HG03571 (cell line): ENCODE results near the gene HOXB4.

ENCODE experiments used
- ATAC-seq: cut with Tn5 transposase; IDR thresholded peaks from one replicate; pipeline ENCODE4 v1.9.1; 2021; ENCODE audit not compliant: unreplicated experiment

HOXB4 gene

DNA sequence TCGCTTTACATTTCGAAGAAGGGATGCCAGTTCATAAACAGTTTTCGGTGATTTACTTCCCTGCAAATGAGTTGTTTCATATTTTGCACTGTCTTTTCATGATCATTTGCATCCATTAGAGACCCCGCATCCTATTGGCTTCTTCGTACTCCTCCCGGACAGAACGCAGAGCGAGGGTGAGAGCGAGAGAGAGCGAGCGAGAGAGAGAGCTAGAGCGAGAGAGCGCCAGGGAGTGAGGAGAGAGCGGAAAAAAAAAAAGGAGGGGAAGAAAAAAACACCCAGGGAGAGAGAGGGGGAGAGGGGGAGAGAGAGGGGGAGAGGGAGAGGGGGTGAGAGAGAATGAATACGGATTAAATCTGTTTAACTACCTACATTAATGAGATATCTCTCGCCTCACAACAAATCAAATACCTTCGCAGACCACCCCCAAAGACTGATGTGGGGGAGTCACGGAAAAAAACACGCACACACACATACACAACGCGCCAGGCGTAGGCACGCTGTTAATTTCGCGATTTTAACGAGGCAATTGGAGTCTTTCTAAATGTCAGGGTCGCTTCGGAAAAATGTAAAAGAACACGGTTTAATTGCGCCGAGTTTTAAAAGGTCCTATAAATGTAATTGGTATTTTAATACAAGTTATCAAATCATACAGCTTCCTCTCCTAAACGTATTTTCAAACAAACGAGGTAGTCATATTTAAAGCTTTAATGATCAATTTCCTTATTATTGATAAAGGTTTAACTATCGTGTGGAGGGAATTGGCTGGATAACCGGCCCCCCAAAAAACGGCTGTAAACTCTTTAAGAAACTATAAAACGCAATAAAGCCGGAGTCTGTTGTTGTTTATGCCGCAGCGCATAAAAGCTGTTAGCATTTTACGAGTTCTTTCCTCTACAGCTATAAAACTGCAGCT is 37.2 kb upstream of the HOXB4 start, which contains the start of gene HOXB8:
HOXB8 (minus strand) TSS at position 246 of the 916 bp plus-strand sequence. CDS start 588 bp downstream, outside the sequence.
- ATAC-seq, result no peak

DNA sequence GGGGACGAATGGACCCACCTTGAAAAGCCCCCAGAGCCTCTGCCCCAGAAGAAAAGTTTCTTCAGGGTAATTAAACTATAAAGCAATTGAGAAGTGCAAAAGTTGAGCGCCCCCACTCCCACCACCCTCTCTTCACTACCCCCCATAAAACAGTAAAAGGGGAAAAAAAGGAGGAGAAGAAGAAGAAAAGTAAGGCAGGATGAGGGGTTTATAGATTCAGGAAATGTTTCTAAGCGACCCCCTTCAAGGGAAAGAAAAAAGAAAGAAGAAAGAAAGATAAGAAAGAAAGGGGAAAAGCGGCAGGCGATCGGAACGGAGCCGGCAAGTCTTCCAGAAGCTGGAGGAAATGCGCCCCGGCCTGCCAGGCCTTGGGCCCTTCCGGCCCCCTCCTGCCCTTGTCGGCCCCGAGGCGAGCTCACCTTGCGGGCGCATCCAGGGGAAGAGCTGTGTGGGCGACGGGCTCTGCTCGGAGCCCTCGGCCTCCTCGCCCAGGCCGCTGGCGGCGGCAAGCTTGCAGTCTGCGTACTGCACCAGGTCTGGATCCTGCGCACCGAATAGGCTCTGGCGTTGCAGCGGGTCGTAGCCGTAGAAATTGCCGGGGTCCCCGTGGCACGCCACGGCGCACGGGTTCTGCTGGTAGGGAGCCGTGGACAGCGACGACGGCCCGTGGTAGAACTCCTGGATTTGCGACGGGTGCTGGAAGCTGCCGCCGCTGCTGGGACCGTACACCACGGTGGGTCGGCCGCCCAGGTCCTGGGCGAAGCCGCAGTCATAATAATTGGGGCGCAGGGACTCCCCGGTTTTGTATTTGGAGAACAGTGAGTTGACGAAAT is 35.9 kb upstream of the HOXB4 start:
- ATAC-seq, result no peak

DNA sequence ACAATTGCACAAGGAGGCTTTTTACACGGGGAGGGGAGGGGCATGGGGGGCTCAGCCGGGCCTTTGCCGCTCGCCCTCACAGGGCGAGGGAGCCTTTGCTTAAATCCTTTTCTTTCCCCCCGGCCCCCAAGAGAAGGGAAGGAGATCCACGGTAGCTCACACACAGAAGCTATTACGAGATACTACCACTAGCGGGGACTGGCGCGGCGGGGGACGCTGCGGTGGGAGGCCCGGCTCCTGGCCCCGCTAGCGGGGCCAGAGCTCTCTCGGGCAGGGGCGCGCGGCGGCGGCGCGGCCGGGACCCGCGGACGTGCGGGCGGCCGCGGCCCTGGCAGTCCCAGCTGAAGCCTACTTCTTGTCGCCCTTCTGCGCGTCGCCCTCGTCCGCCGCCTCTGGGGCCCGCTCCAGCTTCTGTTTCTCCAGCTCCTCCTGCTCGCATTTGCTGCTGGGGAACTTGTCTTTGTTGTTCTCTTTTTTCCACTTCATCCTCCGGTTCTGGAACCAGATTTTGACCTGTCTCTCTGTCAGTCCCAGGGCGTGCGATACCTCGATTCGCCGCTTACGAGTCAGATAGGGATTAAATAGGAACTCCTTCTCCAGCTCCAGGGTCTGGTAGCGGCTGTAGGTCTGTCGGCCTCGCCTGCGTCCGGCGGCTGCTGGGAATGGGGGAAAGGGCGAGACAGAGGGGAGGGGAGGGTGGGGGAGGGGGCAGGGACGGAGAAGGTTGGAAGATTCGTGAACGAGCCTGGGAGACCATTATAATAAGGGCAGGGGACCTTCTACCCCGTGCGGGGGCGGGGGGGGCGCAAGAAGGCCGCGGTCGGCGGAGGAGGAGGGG is 34.9 kb upstream of the HOXB4 start:
- ATAC-seq, result no peak

DNA sequence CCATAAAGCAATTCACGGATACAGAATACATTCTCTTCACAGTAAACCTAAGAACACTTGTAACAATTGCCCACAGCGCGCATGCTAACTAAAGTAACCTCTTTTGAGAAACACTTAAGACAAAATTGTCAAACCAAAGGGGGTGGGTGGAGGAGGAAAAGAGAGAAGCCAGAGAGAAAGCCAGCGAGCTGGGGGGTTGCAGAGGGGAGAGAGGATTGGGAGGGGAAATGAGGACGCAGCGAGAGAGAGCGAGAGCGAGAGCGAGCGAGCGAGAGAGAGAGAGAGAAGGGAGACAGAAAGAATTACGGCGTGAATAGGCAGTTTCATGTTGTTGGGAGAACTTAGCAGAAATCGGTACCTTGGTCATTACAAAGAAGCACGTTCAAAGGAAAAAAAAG is 34.3 kb upstream of the HOXB4 start:
- ATAC-seq, result no peak

DNA sequence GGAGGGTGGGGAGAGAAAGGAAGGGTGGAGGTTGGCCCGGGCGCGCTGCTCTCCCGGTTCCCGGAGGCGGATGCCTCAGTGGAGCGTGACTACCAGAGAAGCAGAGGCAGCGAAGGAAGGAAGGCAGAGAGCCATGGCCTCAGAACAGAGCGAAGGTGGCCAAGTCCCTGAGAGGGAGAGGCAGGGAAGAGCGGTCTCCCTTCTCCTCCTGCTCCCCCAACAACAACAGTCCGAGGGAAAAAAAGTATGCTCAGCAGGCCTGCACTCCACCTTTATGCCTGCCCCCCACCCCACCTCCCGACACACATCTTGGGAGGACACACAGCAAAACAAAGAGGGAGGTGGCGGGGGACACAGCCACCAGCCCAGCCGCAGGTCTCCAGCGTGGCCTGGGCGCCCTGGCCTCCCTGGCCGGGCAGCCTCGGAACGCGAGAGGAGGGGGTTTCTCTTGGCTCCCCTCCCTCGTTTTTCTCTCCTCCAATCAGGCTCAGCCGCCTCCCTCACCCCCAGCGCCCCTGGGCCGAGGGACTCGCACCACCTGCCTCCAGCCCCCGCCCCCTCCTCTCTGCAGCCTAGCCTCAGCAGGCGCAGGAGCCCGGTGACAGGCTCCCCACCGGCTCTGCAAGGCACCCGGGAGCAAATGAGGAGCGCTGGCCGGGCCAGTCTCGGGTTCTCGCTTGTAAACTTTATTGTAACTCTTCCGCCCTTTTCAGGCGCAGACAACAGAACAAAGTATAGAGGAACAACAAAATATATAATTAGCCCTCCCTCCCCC is 33.7 kb upstream of the HOXB4 start:
- ATAC-seq, result no peak

DNA sequence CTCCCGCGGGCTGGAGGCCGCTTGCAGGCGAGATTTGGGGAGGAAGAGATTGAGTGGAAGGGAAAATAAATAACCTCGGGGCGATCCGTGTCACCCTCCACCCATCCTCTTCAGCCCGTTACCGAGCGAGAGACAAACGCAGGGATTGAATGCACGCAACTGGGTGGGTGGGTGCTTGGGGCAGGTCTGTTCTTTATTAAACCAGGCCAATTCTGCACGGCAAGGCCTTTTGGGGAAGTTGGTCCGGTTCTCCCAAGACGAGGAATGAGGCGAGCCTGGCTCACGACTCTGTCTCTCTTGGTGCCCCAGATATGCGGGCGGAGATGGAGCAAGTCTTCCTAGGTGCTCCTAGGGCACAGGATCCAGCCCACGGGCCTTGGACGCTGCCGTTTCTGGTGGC is 33.1 kb upstream of the HOXB4 start:
- no peak for ATAC-seq

DNA sequence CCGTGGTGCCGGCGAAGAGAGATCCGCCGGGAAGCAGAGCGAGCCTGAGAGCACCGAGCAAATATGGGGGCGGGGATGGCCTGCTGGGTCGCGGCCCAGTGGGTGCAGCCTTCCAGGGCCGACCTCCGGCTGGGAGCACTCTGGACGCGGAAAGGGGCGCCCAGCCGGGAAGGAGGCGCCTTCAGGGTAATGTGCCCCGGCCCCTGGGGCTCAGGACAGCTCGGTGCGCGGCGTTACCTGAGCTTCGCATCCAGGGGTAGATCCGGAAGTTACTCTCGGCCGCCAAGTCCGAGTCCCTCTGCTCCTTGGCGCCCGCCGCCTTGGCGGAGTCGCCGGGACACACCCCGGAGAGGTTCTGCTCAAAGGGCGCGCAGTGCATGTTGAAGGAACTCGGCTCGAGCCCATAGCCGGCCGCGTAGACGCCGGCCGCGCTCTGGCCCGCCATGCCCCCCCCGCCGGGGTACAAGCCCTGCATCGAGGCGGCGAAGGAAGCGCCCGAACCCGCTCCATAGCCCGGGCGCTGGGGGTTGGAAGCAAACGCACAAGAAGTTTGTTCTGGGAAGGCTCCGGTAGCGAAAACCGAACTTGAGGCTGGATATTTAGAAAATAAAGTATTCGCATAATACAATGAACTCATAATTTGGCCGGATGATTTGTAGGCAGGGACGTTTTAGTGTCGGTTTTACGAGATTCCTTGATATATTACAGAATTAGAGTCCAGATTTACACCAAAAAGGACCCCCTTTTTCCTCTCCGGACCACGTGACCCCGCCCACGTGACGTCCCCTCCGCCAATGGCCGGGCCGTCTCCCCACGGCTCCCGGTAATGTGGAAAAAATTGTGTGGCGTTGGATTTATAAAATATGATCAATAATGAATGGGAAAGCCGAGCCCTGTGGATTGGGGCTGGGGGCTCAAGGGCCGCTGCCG is 32.4 kb upstream of the HOXB4 start, which contains the start of gene HOXB7:
HOXB7 (minus strand) TSS at position 736 of the 930 bp plus-strand sequence; CDS start at position 637, 99 bp downstream.
- ATAC-seq, result no peak

DNA sequence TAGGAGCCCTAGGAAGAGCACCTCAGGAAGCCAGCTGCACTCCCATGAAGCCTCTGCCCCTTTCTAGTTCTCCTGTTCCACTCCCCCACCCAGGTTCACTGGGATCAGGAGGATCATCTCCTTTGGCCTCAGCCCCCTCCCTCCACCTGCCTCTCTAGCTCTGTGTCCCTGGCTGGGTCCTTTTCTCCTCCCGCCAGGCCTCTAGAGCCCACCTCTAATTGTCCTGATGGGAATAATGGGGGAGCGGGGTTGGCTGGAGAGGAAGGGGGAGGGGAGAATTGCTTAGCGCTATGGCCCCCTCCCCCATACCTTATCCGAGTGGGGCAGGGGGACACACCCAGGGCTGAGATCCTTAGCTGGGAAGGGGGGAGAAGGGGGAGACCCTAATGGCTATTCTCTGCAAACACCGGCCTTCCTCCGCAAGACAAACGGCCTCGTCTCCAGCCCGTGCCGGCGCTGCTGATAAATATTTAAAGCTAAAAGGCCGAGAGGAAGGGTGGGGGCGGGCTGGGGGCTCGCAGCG is 31.7 kb upstream of the HOXB4 start:
- ATAC-seq, result no peak

DNA sequence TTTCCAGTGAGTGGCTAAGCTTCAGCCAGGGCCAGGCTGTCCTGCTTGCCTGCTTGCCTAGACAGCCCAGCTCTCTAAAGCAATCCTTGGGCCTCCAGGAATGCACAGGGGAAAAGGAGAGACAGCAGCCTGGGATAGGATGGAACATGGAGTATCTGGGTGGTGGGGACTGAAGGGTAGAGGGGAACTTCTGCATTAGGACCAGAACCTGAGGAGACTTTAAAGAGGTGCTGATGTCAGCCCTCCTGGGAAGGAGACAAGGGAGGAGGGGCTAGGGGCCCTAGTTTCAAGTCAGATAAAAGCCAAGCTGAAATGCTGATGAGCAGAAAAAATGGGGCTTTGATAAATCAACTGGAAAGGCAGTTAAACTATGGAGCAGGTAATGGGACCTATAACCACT is 30.9 kb upstream of the HOXB4 start:
- no peak for ATAC-seq

DNA sequence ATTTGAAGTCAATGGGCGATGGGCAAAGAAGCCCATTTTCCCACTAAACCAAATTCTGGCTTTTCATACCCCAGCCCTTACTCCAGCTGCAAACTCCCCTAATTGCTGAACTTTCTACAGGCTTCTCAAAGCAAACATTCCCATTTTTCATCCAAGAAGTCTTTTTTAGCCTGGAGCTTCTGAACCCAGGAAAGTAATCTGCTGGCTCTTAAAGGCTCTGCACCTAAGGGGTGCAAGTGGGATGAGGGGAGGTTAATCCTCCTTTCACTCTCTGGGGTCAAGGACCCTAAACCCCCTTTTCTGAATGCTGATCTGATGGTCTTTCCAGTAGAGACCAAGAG is 30.3 kb upstream of the HOXB4 start:
- ATAC-seq, result no peak

DNA sequence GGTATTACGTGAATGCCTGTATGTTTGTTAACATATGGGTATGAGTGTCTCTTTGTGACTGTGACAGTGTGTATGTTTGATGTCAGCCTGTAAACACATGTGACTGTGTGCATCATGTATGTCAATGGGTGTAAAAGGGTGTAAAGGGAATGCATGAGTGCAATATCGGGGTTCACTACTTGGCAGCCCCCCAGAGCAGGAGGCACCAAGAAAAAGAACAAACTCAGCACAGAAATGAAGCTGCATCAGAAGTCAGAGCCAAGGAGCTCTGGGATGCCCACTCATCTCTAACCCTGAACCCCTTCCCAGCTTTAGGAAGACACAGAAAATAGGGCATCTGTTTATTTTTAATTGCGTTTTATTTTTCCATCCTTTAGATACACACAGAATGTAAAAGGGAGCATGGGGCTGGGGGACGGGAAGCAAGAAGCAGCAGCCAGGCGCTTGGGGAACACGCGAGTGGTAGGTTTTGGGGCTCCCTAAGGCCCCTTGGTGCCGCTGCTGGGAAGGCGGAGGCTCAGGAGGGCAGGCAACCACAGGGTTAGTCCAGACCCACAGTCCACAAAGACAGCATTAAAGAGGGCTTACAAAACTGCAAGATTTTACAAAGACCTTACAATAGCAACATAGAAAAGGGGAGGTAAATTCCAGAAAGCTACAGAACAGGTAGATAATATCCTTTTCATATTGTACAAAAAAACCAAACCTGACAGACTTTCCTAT is 28.9 kb upstream of the HOXB4 start:
- ATAC-seq, result no peak

DNA sequence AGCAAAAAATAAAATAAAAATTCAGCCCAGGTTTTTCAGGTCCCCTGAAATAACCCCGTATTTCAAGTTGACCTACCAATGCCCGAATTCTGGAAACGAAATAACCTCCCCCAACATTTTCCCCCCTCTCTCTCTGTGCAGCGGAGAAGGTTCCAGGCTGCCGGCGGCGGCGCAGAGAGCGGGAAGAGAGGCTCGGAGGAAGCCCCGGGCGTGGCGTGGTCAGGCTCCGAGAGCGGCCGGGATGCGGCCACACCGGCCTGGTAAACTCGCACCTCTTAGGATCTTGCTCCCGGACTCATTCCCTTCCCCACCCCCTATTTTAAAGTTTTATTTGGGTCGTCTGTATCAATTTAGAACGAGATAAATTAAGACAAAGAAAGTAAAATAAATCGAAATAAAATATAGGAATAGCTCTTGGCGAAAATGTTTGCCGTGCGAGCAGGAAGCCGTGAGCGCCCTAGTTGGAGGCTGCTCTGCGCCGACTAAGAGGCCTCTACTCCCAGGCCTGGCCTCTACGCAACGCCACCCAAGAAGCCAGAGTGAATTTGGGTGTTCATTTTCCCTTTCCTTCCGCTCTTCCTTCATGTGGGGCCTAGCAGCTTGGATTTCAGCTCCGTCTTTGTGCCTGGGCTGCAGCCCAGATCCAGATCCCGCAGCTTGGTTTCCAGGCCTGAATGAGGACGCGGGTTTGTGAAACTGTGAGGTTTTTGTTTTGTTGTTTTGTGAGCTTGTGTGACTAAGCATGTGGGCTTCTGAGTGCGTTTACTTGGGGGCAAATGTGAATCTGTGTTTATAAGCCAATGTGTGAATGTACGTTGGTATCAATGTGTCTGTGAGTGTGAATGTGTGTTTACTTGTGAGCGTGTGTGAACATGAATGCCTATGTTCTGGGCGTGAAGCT is 28.1 kb upstream of the HOXB4 start:
- no peak for ATAC-seq

DNA sequence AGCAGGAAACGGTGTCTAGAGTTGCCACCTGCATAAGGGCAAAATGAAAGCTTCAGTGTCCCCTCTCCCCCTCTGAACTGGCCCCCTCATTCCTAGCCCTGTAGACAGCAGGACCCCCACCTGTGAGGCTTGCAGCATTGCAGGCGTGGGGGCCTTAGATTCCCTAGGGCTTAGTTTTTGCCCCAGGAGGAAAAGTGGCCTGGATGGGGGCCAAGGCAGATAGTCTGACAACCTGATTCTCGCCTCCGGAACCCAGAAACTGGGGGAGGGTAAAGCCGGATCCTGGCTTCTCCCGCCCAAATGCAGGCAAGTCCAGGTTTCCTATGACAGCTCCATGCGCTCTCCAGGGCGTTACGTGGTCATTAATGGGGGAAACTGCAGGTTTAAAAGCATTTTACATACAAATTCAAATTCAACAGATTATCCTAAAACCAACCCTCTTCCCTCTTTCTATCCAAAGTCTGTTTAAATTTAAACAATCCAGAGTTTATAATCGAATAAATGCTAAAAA is 27.3 kb upstream of the HOXB4 start:
- no peak for ATAC-seq

DNA sequence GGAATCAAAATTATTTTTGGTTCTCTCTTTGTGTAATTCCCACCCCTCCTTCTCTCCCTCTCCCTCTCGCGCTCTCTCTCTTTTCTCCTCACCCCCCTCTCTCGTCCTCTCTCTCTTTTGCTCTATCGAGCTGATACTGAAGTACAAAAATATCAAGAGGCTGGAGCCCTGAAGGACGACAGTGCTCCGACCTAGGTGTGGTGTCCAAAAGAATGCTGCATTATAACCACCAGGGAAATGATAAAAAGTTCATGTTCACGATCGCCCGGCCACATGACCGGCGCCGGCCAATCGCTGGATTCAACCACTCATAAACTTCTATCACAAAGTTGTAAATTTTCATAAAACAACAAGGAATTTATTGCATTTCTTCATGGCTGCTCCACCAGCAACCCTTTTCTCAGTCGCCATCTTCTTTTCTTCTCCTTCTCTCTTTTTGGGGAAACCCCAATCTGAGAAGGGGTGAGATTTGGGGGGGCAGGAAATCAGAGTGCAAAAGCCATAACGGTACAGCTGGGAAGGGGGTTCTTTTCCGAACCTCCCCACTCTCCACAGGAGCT is 26.7 kb upstream of the HOXB4 start, which contains the start of gene HOXB6:
HOXB6 (minus strand) TSS at position 217 of the 560 bp plus-strand sequence. CDS start 6,836 bp downstream, outside the sequence.
- no peak for ATAC-seq

DNA sequence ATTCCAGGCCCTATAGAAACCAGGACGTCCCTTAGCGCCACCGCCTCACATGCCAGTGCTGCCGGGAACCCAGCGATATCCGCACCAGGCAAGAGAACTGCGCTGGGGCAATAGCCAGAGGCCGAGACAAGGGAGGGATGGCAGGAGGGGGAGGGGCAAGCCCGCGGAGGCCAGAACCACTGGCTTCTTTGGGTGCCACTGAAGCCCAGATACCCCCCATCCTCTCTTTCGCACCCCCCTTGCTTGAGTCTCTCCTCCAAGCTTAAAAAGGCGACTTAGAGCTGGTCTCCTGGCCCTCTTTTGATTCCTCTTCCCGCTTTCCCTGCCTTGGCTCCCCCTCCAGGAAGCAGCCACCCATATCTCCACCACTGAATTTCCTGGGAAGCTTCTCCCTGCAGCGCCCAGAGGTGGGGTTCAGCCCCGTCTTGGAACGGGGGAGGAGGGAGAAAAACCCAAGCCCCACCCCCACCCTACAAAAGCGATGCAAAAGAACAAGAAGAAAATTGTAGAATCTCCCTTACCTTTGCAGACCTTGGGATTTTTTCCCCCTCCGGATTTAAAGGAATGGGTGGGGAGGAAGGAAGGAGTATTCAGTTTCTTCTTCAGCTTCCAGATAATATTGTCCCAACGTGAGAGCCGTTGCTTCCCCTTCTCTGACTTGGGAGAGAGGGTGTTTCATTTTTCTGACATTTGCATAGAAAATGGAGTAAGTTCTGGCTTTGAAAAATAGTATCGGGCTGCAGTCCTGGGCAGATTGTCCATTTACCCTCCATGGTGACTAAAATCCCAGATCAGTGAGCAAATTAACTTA is 26.0 kb upstream of the HOXB4 start:
- no peak for ATAC-seq
